ENCODE results near the gene CDK19. TPM values are rescaled to one million over a fixed set of nuclear protein-coding genes. Genes with fewer than 3 reads are reported as not detected.

The CDK19 gene
- total and polyA plus RNA-seq, 10 of the 15 experiments (the other 5 are each of a cell fraction or from before 2014, with no cell fraction given): 4.6 to 21.4 (median 12.4) TPM

- intact Hi-C loops (cut with micrococcal nuclease; ENCODE audit: unreplicated experiment): no loop called here
These were observed 59.8 kb downstream of the CDK19 start for GRCh38 chr6:110755411-110755834.

More at GRCh38 chr6:110755411-110755834, 59.8 kb downstream of the CDK19 start:
- H3K27ac ChIP-seq (ENCODE audit: control insufficient read depth, insufficient read depth): no peak overlapping the region
- no peaks in the 10 kb centered on the region for H4K20me1 ChIP-seq (ENCODE audit: control insufficient read depth, insufficient read depth)
- DNase-seq (ENCODE audit: low read depth, low spot score): no peak
- no peak for TF ChIP-seq PAX8 (IDR thresholded peaks at IDR 0.05)
- TF ChIP-seq JUND (IDR thresholded peaks at IDR 0.05; ENCODE audit: low read depth, low read length): no peak
- no peak for TF ChIP-seq ZBTB11 (CRISPR knock-in tag; IDR thresholded peaks at IDR 0.05)
- TF ChIP-seq CREB1 (IDR thresholded peaks at IDR 0.05; ENCODE audit: low read depth): no peak
- no peak for TF ChIP-seq EZH2 (IDR thresholded peaks at IDR 0.05; ENCODE audit: borderline replicate concordance, control insufficient read depth, low read depth, low read length)
- no peak for TF ChIP-seq ZNF592 (IDR thresholded peaks at IDR 0.05)
- TF ChIP-seq BCL3 (IDR thresholded peaks at IDR 0.05; ENCODE audit: borderline replicate concordance, insufficient read depth, low read depth, low read length, poor library complexity, severe bottlenecking): no peak
- TF ChIP-seq RB1 (IDR thresholded peaks at IDR 0.05; ENCODE audit: borderline replicate concordance): no peak
- TF ChIP-seq CEBPZ (IDR thresholded peaks at IDR 0.05; ENCODE audit: low read depth, low read length): no peak
- TF ChIP-seq PML (IDR thresholded peaks at IDR 0.05; ENCODE audit: low read length): no peak
- 92% methylated on average over 3 of the region's 3 CpGs for WGBS (ENCODE audit: insufficient coverage, insufficient replicate concordance, low lambda C conversion rate, missing lambda C conversion rate)
- H3K36me3 ChIP-seq (ENCODE audit: control insufficient read depth in 2 of 2, insufficient read depth in 2 of 2, low read length in 1 of 2): no peaks in the 10 kb centered on the region
- no peak overlapping the region for H3K4me3 ChIP-seq
- SMC1A ChIA-PET (ENCODE audit: uncharacterized antibody, unreplicated experiment): no interaction called here
- no peak for FAIRE-seq
- H3K4me2 ChIP-seq (ENCODE audit: control insufficient read depth, insufficient read depth): no peak overlapping the region
- no peak for ATAC-seq
- no TSS peak for BruUV-seq (replicated peaks)
- H3K79me2 ChIP-seq (ENCODE audit: control insufficient read depth, insufficient read depth, low read length): no peaks in the 10 kb centered on the region
- in situ Hi-C loops (cut with MboI): no loop called here
- no peak overlapping the region for H3K9ac ChIP-seq (ENCODE audit: control insufficient read depth, insufficient read depth, low read length)
- POLR2A ChIA-PET: interaction anchor here (0.7 to 1.4 kb wide), 2 partner anchors 50 to 60 kb away, joined by 3 to 4 read pairs; partner anchors contain the start of gene CDK19
- CTCF ChIA-PET: no interaction called here
- no peaks in the 10 kb centered on the region for H3K27me3 ChIP-seq (replicated peaks in 1 of 2; ENCODE audit: control insufficient read depth in 2 of 2, insufficient read depth in 2 of 2, low read length in 1 of 2)
- H2AFZ ChIP-seq (ENCODE audit: control insufficient read depth, low read depth, low read length): no peak overlapping the region
- RAD21 ChIA-PET (ENCODE audit: unreplicated experiment): no interaction called here
- H3K9me3 ChIP-seq (replicated peaks; ENCODE audit: control insufficient read depth, insufficient read depth, low read length): no peaks in the 10 kb centered on the region; the same call in 2 of the 3 replicates
- H3K4me1 ChIP-seq (ENCODE audit: control insufficient read depth, insufficient read depth, low read length): peaks cover 5% of the 10 kb centered on the region

Measured in GM12878 (cell line).